HEK293T (cell line): ENCODE measurements around the gene ZNF683.

Experiments
- CTCF ChIA-PET: fragments of 350-600 bp; formaldehyde crosslinking; extraction: SDS; loops from one replicate; lab custom pipeline; 2021; ENCODE audit warnings: antibody characterized with exemption, inconsistent platforms; lab: Yijun Ruan, JAX
- POLR2A ChIA-PET: fragments of 350-600 bp; formaldehyde crosslinking; extraction: SDS; loops from one replicate; lab custom pipeline; 2020; ENCODE audit warnings: antibody characterized with exemption, inconsistent platforms; lab: Yijun Ruan, JAX
- DNase-seq: peaks from one replicate; pipeline ENCODE4 v3.0.0; 2012; ENCODE audit warnings: mixed read lengths; ENCODE audit errors: extremely low spot score
- ARNT ChIP-seq: fragments of 450-650 bp; IDR thresholded peaks from 2 replicates; pipeline ENCODE4 v1.6.1; 2017; ENCODE audit warnings: mild to moderate bottlenecking
- BHLHE40 ChIP-seq: fragments of 450-650 bp; IDR thresholded peaks from 2 replicates; pipeline ENCODE4 v1.6.1; 2016; ENCODE audit warnings: mild to moderate bottlenecking, moderate library complexity, borderline replicate concordance
- CTBP1 ChIP-seq: fragments of 450-650 bp; IDR thresholded peaks from 2 replicates; pipeline ENCODE4 v1.6.1; 2016; ENCODE audit warnings: borderline replicate concordance
- ELF4 ChIP-seq: fragments of 450-650 bp; IDR thresholded peaks from 2 replicates; pipeline ENCODE4 v1.6.1; 2017; ENCODE audit warnings: antibody characterized with exemption
- FOXA1 ChIP-seq: fragments of 450-650 bp; IDR thresholded peaks from 2 replicates; pipeline ENCODE4 v1.6.1; 2016; ENCODE audit warnings: mild to moderate bottlenecking
- FOXK2 ChIP-seq: fragments of 450-650 bp; IDR thresholded peaks from 2 replicates; pipeline ENCODE4 v1.6.1; 2016; ENCODE audit warnings: mild to moderate bottlenecking
- FOXM1 ChIP-seq: fragments of 450-650 bp; IDR thresholded peaks from 2 replicates; pipeline ENCODE4 v1.6.1; 2017; ENCODE audit warnings: mild to moderate bottlenecking, borderline replicate concordance
- HDGF ChIP-seq: fragments of 450-650 bp; IDR thresholded peaks from 2 replicates; pipeline ENCODE4 v1.6.1; 2017; ENCODE audit warnings: antibody characterized with exemption, borderline replicate concordance
- L3MBTL2 ChIP-seq: fragments of 450-650 bp; conservative IDR thresholded peaks from 2 replicates; pipeline ENCODE4 v1.6.1; 2016; ENCODE audit warnings: mild to moderate bottlenecking
- LEF1 ChIP-seq: fragments of 450-650 bp; IDR thresholded peaks from 2 replicates; pipeline ENCODE4 v1.6.1; 2017; ENCODE audit warnings: mild to moderate bottlenecking, borderline replicate concordance
- NFRKB ChIP-seq: fragments of 450-650 bp; IDR thresholded peaks from 2 replicates; pipeline ENCODE4 v1.6.1; 2016; ENCODE audit warnings: mild to moderate bottlenecking, moderate library complexity
- PKNOX1 ChIP-seq: fragments of 450-650 bp; IDR thresholded peaks from 2 replicates; pipeline ENCODE4 v1.6.1; 2016
- SP1 ChIP-seq: fragments of 450-650 bp; IDR thresholded peaks from 2 replicates; pipeline ENCODE4 v1.6.1; 2017
- SUZ12 ChIP-seq: fragments of 450-650 bp; IDR thresholded peaks from 2 replicates; pipeline ENCODE4 v1.6.1; 2016; ENCODE audit warnings: mild to moderate bottlenecking
- TARDBP ChIP-seq: fragments of 450-650 bp; IDR thresholded peaks from 2 replicates; pipeline ENCODE4 v1.6.1; 2016
- ZNF384 ChIP-seq: fragments of 450-650 bp; IDR thresholded peaks from 2 replicates; pipeline ENCODE4 v1.6.1; 2016

Gene ZNF683

DNA sequence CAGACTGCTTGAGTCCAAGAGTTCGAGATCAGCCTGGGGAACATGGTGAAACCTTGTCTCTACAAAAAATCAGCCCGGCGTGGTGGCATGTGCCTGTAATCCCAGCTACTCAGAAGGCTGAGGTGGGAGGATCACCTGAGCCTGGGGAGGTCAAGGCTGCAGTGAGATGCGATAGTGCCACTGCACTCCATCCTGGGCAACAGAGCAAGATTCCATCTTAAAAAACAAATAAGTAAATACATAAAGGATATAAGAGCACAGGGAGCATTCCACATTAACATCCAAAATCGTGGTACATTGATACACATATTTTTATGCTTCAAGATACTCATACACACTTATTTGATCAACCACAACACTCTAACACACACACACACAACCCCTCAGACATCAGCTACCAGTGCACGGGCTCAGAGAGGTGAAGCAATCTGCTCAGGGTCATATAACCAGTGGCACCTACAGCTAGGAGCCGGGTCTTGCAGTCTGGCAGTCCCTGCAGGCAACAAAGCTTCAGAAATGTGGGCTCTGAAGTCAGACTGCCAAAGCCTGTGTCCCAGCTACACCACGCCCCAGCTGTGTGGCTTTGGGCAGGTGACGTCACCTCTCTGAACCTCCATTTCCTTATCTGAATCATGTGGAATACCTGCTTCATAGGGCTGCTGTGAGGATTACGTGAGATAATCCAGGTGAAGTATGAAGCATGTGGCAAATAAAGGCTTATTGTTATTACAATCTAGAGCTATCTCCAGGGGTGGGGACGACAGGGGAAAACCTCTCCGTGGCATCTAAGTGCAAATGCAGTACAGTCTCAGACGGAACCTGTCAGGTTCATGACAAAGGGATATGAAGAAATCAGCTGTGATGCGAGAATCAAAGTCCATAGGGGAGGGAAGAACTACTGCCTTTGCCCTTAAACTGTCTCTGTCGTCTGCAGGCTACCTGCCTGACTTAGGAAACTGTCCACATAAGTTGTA, 13.9 kb downstream of the ZNF683 start:
- DNase-seq: no peak
- POLR2A ChIA-PET: no interaction called here
- CTCF ChIA-PET: interaction anchor here (1.2 to 1.7 kb wide), 2 partner anchors 58 to 74 kb away, joined by 3 read pairs; no protein-coding TSS in a partner anchor
- no peak for TF ChIP-seq FOXM1
- TF ChIP-seq CTBP1: no peak
- no peak for TF ChIP-seq ZNF384
- no peak for TF ChIP-seq PKNOX1
- TF ChIP-seq SUZ12: no peak
- TF ChIP-seq ELF4: no peak
- no peak for TF ChIP-seq BHLHE40
- TF ChIP-seq L3MBTL2: no peak
- no peak for TF ChIP-seq ARNT
- no peak for TF ChIP-seq FOXA1

- ChIA-PET CTCF (no interaction called here), POLR2A (no interaction called here)
- TF ChIP-seq PKNOX1 (no peak), FOXM1 (no peak), ZNF384 (no peak), LEF1 (no peak), BHLHE40 (no peak), TARDBP (no peak), ARNT (no peak), CTBP1 (no peak), SP1 (no peak), FOXK2 (no peak), NFRKB (no peak), SUZ12 (no peak), FOXA1 (no peak), L3MBTL2 (no peak), ELF4 (no peak), HDGF (no peak)
- DNase-seq: no peak
These were observed 15.4 kb downstream of the ZNF683 start for GRCh38 chr1:26357121-26357602.

- DNase-seq: no peak
- TF ChIP-seq CTBP1 (no peak), PKNOX1 (no peak), TARDBP (no peak), ARNT (no peak), L3MBTL2 (no peak), FOXK2 (no peak), HDGF (no peak), FOXA1 (no peak), SUZ12 (no peak), ELF4 (no peak), ZNF384 (no peak), NFRKB (no peak), FOXM1 (no peak), BHLHE40 (no peak), LEF1 (no peak), SP1 (no peak)
- POLR2A ChIA-PET: no interaction called here
- CTCF ChIA-PET: no interaction called here
These were observed 16.4 kb downstream of the ZNF683 start for GRCh38 chr1:26356106-26356505.

- DNase-seq: no peak
- CTCF ChIA-PET: interaction anchor here (0.9 kb wide), 1 partner anchor 62 kb away, joined by 3 read pairs; no protein-coding TSS in a partner anchor
- TF ChIP-seq HDGF (no peak), SUZ12 (no peak), CTBP1 (no peak), TARDBP (no peak), FOXK2 (no peak), FOXA1 (no peak), ARNT (no peak)
- POLR2A ChIA-PET: no interaction called here
These were observed 17.6 kb downstream of the ZNF683 start for GRCh38 chr1:26354972-26355371.

DNA sequence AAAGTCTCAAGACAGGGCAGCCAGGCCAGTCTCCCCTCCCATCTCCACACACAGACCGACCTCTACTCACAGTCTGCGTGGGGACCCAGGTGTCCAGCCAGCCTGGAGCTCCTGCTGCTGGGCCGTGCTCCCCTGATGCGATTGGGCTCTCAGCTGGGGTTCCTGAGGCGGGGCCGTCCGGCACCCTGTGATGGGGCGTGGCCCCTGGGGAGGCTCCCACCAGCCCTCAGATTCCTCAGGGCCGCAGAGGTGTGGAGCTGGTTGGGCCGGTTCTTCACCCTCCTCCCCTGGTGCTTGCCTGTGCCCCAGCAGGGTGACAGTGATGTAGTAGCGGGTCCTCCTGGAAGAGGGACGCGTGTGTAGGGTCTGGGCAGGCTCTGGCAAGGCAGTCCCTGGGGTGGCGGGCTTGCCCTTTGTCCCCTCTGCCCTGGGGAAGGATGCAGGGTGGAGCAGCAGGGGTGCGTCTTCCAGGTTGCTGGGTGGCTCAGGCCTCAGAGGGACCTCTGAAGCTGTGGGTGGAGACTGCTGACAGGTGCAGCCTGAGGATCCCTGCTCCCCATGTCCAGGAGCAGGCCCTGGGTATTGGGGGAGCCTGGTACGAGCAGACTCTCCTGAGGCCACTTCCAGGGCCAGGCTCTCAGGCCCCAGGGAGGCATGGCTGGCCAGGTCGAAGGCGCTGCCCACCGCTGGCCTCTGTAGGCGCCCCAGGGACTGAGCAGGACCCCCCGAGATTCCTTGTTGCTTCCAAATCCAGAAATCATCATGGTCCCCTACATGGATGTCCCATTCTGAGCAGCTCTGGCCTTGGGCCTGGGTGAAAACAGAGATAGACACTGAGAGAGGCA, 18.4 kb downstream of the ZNF683 start, which contains the start of gene CRYBG2:
Gene CRYBG2, minus strand, starts transcription at position 155 of the 845 bp plus-strand sequence. CDS start 7,473 bp downstream, outside the sequence.
- no peak for DNase-seq
- CTCF ChIA-PET: interaction anchor here (0.9 kb wide), 1 partner anchor 63 kb away, joined by 3 read pairs; no protein-coding TSS in a partner anchor
- TF ChIP-seq FOXM1 (no peak), SUZ12 (no peak), L3MBTL2 (no peak), CTBP1 (no peak), BHLHE40 (no peak), PKNOX1 (no peak), FOXK2 (no peak), NFRKB (no peak)
- POLR2A ChIA-PET: no interaction called here
